Calu3 (cell line): Measurements from ENCODE around the gene SLX9. TPM values are rescaled to one million over a fixed set of nuclear protein-coding genes. Genes with fewer than 3 reads are reported as not detected.

Experiments used
- BruUV-seq: library from RNA; stranded (reverse); fragments of 400-500 nt; replicated peaks from 2 replicates; lab custom pipeline; 2021; lab: Mats Ljungman, UMichigan
- CTCF ChIA-PET: fragments of 300-600 bp; sonication (Branson Sonifier 250); formaldehyde crosslinking; loops from one replicate; lab custom pipeline; 2022; ENCODE audit warnings: antibody characterized with exemption; lab: Charles Lee
- DNase-seq: peaks from one replicate; pipeline ENCODE4 v3.0.0; 2022
- H3K27ac Mint-ChIP-seq: one replicate; pipeline ENCODE4 v1.8.0; 2022; ENCODE audit warnings: mixed read lengths; ENCODE audit not compliant: unreplicated experiment
- H3K27me3 Mint-ChIP-seq: one replicate; pipeline ENCODE4 v1.8.0; 2022; ENCODE audit warnings: mixed read lengths; ENCODE audit not compliant: unreplicated experiment
- H3K36me3 Mint-ChIP-seq: one replicate; pipeline ENCODE4 v1.8.0; 2022; ENCODE audit warnings: mild to moderate bottlenecking, moderate library complexity, mixed read lengths; ENCODE audit not compliant: insufficient read depth, unreplicated experiment
- H3K4me1 Mint-ChIP-seq: one replicate; pipeline ENCODE4 v1.8.0; 2022; ENCODE audit warnings: mild to moderate bottlenecking, low read depth, mixed read lengths; ENCODE audit not compliant: unreplicated experiment
- H3K4me3 Mint-ChIP-seq: one replicate; pipeline ENCODE4 v1.8.0; 2022; ENCODE audit warnings: mild to moderate bottlenecking, low read depth, moderate library complexity, mixed read lengths; ENCODE audit not compliant: unreplicated experiment
- H3K9me3 Mint-ChIP-seq: one replicate; pipeline ENCODE4 v1.8.0; 2022; ENCODE audit warnings: low read depth, mixed read lengths; ENCODE audit not compliant: unreplicated experiment
- CTCF ChIP-seq: fragments of 200-600 bp; IDR thresholded peaks from one replicate; pipeline ENCODE4 v1.8.0; 2022; ENCODE audit warnings: antibody characterized with exemption; ENCODE audit not compliant: unreplicated experiment
- intact Hi-C: fragments of 100-400 bp; cut with micrococcal nuclease; formaldehyde crosslinking; loops from one replicate; pipeline ENCODE4 v1.10.0; 2022; ENCODE audit not compliant: unreplicated experiment
- total RNA-seq: library from RNA; stranded (reverse); gene quantifications from 2 replicates; pipeline ENCODE4 v1.2.3, GENCODE V29; 2022

The SLX9 gene
- total RNA-seq, 1 experiment from 2014 or later, result 24.6 TPM

- Mint-ChIP-seq H3K4me3 (no peak overlapping the region), H3K27me3 (peaks cover 33% of the 10 kb centered on the region), H3K9me3 (no peaks in the 10 kb centered on the region), H3K4me1 (no peaks in the 10 kb centered on the region), H3K36me3 (peaks cover 4% of the 10 kb centered on the region), H3K27ac (no peak overlapping the region)
- CTCF ChIA-PET, result interaction anchor here (1.0 kb wide), 1 partner anchor 19 kb away, joined by 3 read pairs; the partner anchor contains the start of gene PTTG1IP
- BruUV-seq, result no TSS peak
- intact Hi-C loops, result no loop called here
- DNase-seq, result no peak
- no peak for TF ChIP-seq CTCF
Measured at GRCh38 chr21:44892095-44892494, 47.7 kb upstream of the SLX9 start.

- DNase-seq, result peak; percentile 70
- Mint-ChIP-seq H3K4me1 (no peaks in the 10 kb centered on the region), H3K27me3 (peaks cover 33% of the 10 kb centered on the region), H3K9me3 (no peaks in the 10 kb centered on the region), H3K27ac (no peak overlapping the region), H3K36me3 (peaks cover 4% of the 10 kb centered on the region), H3K4me3 (no peak overlapping the region)
- TF ChIP-seq CTCF, result peak; percentile 74
- BruUV-seq, result no TSS peak
- intact Hi-C loops, result no loop called here
- CTCF ChIA-PET, result interaction anchor here (0.7 to 1.0 kb wide), 3 partner anchors 9 to 22 kb away, joined by 3 to 5 read pairs (median 4); partner anchors contain the start of gene PTTG1IP
Measured at GRCh38 chr21:44892536-44893277, 47.1 kb upstream of the SLX9 start.

- Mint-ChIP-seq H3K4me1 (no peaks in the 10 kb centered on the region), H3K27me3 (peaks cover 33% of the 10 kb centered on the region), H3K36me3 (peaks cover 4% of the 10 kb centered on the region), H3K4me3 (no peak overlapping the region), H3K9me3 (no peaks in the 10 kb centered on the region), H3K27ac (no peak overlapping the region)
- CTCF ChIA-PET, result interaction anchor here (1.5 kb wide), 1 partner anchor 13 kb away, joined by 3 read pairs; no protein-coding TSS in a partner anchor
- TF ChIP-seq CTCF, result no peak
- DNase-seq, result no peak
- intact Hi-C loops, result no loop called here
- no TSS peak for BruUV-seq
Measured at GRCh38 chr21:44893278-44893556, 46.6 kb upstream of the SLX9 start.

GRCh38 chr21:44893948-44894656, 45.7 kb upstream of the SLX9 start:
- CTCF ChIA-PET, result interaction anchor here (1.5 kb wide), 1 partner anchor 13 kb away, joined by 3 read pairs; no protein-coding TSS in a partner anchor
- no peak for TF ChIP-seq CTCF
- no TSS peak for BruUV-seq
- no peak overlapping the region for H3K27ac Mint-ChIP-seq
- H3K36me3 Mint-ChIP-seq, result no peaks in the 10 kb centered on the region
- no peaks in the 10 kb centered on the region for H3K4me1 Mint-ChIP-seq
- DNase-seq, result no peak
- H3K9me3 Mint-ChIP-seq, result no peaks in the 10 kb centered on the region
- H3K27me3 Mint-ChIP-seq, result peaks cover 33% of the 10 kb centered on the region
- H3K4me3 Mint-ChIP-seq, result no peak overlapping the region
- intact Hi-C loops, result no loop called here
